GM18909 (cell line): ENCODE data around the gene AANAT.

Experiments
- ATAC-seq: cut with Tn5 transposase; IDR thresholded peaks from one replicate; pipeline ENCODE4 v1.9.1; 2021; ENCODE audit warnings: mild to moderate bottlenecking; ENCODE audit not compliant: unreplicated experiment, poor library complexity

The AANAT gene

DNA sequence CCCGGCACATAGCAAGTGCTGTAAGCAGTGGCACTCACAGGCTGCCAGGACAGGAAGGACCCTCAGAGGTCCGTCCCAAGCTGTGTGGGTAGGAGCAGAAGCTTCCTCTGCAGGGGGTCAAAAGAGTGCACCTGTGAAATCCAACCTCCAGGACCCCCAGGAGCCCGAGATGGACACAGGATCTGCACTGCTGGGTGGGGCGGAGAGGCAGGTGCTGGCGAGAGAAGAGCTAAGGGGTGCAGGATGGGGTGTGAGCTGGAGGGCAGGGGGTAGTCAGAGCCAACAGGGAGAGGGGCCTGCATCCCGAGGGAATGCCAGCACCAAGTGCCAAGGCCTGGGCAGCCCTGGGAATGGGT is 650 bp upstream of the AANAT start:
- no peak for ATAC-seq

DNA sequence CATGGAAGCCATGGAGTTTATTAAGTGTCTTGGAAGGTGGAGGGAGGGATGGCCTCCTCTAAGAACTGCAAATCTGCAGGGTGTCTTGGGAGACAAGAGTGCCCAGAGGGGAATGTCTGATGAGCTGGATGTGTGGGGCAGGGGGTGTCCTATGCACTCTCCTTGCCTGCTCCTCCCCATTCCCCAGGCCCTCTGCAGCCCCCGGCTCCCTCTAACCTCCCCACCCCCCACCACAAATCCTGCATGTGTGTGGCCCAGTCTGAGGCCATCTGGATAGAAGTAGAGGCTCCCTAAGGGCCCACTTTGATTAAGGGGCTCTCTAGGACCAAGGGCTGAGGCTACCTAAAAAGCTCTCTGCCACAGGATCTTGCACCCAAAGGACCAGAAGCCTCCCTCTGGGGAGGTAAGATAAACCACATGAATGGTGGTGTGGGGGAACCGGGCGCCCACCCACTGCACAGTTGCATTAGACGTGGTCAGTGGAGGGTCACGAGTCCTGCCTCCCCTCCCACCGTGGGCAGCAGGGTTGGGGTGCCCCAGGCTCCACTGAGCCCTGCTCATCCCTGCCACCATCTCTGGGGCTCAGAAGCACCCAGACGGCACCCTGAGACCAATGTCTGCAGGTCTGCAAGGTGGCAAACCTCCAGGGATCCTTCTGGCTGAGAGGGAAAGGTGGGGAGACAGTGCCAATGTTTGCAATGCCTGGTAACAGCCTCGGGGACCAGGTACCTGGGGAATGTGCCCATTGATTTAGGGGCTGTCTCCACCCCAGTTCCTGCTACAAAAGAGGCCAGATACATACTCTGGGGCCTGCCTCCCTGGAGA is 618 bp downstream of the AANAT start:
- no peak for ATAC-seq

- ATAC-seq = no peak
These were observed 1.2 kb downstream of the AANAT start for GRCh38 chr17:76468634-76469010.

- no peak for ATAC-seq
These were observed 1.9 kb downstream of the AANAT start for GRCh38 chr17:76469076-76469990.

DNA sequence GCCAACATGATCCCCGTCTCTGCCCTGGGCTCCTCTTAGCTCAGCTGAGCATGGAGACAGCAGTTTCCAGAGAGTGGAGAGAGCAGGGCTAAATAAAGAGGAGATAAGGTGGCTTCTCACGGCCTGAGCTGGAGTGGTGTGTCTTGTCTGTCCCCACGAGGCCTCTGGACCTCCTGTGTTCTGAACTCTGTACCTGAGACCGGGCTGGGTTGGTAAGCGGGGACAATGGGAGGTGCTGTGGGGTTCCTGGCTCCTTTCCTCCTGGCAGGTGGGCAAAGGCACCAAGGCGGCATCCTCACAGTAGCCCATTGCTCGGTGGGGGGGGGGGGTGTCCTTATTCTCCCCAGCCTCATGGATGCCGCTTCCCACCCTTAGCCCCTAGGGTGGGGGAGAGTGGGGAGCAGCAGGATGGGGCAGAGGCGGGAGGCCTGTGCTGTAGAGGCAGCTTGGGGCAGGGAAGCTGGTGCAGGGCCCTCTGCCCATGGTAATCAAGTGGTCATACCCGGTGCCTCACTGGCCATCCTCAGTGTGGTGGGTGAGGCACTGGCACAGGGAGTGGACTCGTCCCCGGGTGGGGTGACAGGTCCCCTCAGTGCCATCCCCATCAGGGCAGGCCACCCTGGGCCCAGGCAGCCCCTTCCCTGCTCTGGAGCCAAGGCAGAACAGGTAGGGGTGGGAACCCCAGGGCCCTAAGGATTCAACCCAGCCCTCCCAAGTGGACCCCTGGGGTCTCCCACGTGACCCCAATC is 2.8 kb downstream of the AANAT start:
- no peak for ATAC-seq

GRCh38 chr17:76471498-76472257 is 4.3 kb downstream of the AANAT start:
- no peak for ATAC-seq

DNA sequence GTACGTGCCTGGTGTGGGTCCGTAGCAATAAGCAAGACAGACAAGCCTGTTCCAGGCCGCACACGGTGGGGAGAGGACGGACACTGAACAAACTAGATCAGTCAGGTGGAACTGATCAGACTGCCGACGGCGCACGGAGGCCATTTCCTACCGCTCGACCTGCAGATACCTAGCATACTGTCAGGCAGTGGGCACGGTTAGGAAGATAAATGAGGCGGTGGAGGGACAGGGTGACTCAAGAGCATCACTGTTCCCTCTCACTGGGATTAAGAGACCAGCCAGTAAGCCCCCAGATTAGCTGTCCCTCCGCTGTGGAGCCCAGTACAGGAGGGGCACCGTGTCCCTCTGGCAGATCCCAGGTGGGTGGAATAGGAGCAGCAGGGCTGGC is 4.8 kb downstream of the AANAT start:
- ATAC-seq = no peak

DNA sequence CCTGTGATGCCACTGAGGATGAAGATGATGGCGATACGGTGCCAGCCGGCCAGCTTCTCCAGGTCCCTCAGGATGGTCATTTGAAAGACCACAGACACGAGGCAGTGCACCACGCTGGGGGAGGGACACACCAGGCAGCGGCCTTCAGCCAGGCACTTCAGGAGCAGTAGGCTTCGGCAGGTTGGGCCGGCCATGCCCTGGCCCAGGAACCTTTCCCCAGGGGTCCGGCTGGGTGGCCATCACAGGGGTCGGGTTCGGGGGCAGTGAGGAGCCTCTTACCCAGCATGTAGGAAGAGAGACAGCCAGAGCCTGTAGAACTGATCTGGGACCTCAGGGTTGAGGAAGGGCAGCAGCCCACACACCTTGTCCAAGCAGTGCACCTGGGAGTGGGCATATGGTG is 5.3 kb downstream of the AANAT start:
- no peak for ATAC-seq

DNA sequence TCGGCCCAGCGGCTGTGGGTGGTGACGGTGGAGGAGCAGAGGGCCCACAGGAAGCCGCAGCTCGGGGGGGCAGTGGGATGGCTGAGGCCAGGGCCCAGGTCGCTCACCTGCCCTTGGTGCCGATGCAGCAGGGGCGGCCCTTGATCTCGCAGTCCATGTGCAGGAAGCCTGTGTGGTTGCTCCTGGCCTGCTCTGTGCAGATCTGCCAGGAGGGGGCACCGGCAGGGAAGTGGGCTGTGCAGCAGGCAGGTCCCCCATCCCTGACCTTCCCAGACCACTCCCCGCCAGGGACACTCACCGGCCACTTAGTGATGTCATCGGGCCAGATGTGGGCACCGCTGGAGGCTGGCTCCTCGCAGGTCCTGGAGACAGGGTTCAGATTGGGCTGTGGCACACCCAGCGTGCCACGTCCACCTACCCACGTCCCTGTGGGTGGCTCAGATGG is 6.2 kb downstream of the AANAT start:
- ATAC-seq = no peak

DNA sequence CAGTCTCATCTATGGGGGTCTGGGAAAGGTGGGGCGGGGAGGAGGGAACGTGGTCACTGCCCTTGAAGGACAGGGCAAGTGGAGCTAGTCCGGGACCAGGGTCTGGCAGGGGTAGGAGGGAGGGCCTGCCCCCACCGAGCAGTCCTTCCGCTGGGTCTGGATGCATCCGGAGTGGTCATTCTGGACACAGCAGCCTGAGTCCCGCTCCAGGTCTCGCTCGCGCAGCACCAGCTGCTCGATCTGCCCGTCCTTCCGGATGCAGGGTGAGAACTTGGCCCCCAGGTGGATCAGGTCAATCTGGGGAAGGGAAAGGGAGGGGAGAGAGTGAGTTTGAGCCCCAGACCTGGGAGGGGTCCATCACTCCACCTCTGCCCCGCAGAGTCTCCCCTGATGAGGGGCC is 6.8 kb downstream of the AANAT start:
- ATAC-seq = no peak

DNA sequence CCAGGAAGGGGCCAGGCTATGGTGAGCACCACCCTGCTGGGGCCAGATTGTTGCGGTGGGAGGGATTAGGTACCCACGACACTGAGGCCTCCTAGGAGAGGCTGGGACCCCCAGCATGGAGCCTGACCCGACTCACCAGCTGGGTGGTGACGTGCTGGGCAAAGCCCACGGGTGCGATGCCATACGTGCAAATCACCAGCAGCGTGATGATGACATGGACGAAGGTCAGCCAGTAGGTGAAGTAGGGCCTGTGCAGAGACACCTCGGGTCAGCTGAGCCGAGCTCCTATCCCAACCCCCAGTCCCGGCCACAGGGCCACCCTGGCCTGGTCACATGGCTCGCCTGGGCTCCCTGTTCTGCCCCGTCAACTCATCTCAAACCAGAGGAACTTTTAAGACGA is 7.5 kb downstream of the AANAT start:
- no peak for ATAC-seq

DNA sequence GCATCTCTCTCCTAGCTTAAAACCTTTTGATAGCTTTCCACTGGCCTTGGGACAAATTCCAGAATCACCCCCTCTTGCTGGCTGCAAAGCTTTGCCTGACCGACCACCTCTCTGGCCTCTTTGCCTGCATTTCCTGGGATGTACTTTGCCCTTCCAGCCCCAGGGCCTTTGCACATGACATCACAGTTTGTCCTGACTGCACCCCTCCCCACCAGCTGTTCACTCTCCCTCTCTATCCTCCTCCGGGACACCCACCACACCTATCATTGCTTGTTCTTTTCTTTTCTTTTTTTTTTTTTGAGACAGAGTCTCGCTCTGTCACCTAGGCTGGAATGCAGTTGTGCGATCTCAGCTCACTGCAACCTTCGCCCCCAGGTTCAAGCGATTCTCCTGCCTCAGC is 7.9 kb downstream of the AANAT start:
- no peak for ATAC-seq

- ATAC-seq = no peak
These were observed 9.3 kb downstream of the AANAT start for GRCh38 chr17:76476736-76477135.

GRCh38 chr17:76477576-76477975 is 10.2 kb downstream of the AANAT start:
- ATAC-seq = no peak

DNA sequence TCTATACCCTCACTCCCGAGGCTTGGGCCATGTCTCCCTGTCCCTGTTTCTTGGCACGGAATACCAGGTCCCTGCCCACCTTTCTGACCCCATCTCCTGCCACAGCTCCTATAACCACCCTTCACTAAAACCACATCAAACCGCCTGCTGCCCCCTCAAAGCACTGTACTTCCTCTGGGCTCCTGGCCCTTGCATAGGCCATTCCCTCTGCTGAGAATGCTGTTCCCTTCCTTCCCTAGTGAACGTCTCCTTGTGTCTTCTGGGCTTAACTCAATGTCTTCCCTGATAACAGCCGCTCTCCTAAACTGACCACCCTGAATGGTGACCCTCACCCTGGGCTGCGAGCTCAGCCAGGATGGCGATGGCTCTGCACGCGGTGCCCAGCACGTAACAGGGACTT is 10.7 kb downstream of the AANAT start:
- no peak for ATAC-seq

DNA sequence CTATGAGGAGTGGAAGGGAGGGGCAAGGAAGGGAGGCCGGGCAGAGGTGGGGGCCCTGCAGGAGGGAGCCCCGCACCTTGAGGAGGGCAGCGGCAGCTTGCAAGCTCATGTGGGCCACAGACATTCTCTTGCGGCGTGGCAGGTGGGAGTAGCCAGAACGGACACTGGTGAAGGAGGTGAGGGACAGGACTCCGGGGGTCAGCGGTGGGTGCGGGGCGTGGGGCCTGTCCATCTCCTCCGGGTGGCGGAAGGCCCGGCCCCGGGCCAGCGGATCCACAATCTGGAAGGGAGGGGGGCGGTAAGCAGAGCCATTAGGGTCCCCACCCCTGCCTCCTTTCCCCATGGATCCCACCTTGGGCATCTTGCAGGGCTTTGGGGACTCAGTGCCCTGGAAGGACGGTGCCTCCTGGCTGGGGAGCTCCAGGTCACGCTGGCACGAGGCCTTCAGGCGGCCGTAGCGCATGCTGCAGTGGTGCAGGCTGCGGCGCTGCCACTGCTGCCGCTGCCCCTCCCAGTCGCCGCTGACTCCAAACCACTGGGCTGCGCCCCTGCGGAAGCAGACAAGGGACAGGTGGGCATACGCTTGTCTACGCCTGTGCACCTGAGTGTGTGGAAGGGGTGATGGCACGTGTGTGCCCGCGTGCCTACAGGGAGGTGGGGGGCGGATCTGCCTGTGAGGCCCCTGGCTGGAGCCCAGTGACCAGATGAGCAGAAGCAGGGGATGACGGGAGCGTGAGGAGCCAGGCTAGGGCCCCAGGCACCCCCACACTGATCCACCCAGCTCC is 11.5 kb downstream of the AANAT start:
- no peak for ATAC-seq

DNA sequence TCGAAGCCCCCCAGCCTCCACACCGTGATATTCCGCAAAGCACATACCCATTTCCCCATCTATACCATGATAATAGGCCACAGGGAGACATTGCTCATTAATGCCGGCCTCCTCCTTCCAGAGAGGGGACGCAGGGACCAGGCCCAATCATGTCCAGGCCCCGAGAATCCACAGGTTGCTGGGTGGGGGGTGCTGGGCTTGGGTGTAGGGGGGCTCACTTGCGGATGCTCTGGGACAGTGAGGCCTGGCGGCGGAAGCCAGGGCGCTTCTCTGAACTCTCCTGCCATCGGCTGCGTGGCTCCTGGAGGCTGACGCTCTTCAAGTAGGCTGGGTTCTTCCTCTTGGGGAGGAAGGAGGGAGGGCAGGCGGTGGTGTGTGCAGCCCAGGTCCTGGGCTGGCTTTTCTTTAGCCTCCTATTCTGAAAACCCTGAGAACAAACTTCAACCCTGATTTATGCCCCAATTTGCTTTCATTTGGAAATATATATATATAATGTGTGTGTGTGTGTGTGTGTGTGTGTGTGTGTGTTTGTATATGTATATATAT is 12.2 kb downstream of the AANAT start:
- no peak for ATAC-seq

GRCh38 chr17:76480632-76481031 is 13.2 kb downstream of the AANAT start:
- ATAC-seq = no peak

DNA sequence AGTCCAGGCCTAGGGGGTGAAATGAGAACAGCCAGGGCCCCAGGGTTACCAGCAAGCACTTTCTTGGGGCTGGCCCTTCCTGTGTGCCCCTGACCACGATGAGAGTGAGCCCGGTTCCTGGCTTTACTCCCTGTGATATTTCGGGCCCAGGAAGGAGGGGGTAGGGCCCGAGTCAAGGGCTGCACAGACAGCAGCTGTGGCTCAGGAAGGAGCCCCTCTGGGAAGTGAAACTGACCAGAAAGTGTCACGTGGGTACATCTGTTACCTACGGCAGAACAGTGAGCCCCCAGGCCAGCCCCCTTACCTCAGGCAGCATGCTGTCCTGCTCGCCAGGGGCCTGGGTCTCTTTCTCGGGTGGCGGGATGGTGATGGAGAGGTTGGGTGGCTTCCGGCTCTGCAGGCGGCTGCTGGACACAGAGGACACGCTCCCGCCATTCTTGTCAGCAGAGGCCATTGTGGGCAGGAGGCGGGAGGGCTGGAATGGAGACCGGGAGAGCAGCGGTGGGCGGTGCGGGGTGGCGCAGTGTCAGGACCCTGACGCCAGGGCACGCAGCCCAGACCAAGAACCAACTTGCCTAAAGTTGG is 13.8 kb downstream of the AANAT start:
- peak; percentile 69 for ATAC-seq
